Thyroid gland (tissue), 4 donors: ENCODE measurements around the gene KRT40.

Source experiments
- CTCF ChIP-seq, 6 experiments: fragments of 200-600 bp in 3 of 6; fragments of 450-650 bp in 3 of 6; sonication (generic) in 3 of 6; IDR thresholded peaks; one replicate each; pipeline ENCODE4 v1.5.1; 2016 to 2019; ENCODE audit warnings: antibody characterized with exemption in 6 of 6, mild to moderate bottlenecking in 2 of 6, inconsistent platforms in 1 of 6, moderate library complexity in 1 of 6
- POLR2A ChIP-seq, 2 donors: fragments of 450-650 bp; IDR thresholded peaks; one replicate each; pipeline ENCODE4 v1.6.1; 2017; ENCODE audit warnings: antibody characterized with exemption in 2 of 2, mild to moderate bottlenecking in 2 of 2, moderate library complexity in 1 of 2

GRCh38 chr17:40952154-40952553 is 32.0 kb downstream of the KRT40 start:
- TF ChIP-seq CTCF (IDR thresholded peaks at IDR 0.05) (no peak), POLR2A (IDR thresholded peaks at IDR 0.05) (no peak)
